ENCODE results near the gene TMEM151B. TPM values are rescaled to one million over a fixed set of nuclear protein-coding genes. Genes with fewer than 3 reads are reported as not detected.
A peak's percentile ranks its signal among the peaks of the same experiment; 100 is the strongest.

The TMEM151B gene
- total and polyA plus RNA-seq, 9 of the 15 experiments (the other 6 are each of a cell fraction or from before 2014, with no cell fraction given): not detected

GRCh38 chr6:44338228-44339122 lies 68.2 kb downstream of the TMEM151B start:
- no peak overlapping the region for H3K9ac ChIP-seq (ENCODE audit: insufficient read depth in 1 of 2, low read depth in 2 of 2, low read length in 2 of 2)
- no peak overlapping the region for H3K4me3 ChIP-seq
- H4K20me1 ChIP-seq (replicated peaks; ENCODE audit: control insufficient read depth, insufficient read depth, low read length): no peaks in the 10 kb centered on the region
- ChIA-PET CTCF (ENCODE audit: low intra/inter-chr PET ratio) (interaction anchor here (0.6 to 3.4 kb wide), 13 partner anchors 26 to 1694 kb away, joined by 3 to 61 read pairs (median 5); partner anchors contain the start of genes NFKBIE and TMEM151B), POLR2A (interaction anchor here (0.6 to 1.3 kb wide), 5 partner anchors 13 to 112 kb away, joined by 3 to 4 read pairs (median 3); no protein-coding TSS in a partner anchor)
- 0% methylated on average over 11 of the region's 11 CpGs for WGBS (ENCODE audit: insufficient coverage, low coverage, missing lambda C conversion rate)
- no peaks in the 10 kb centered on the region for H3K9me1 ChIP-seq (ENCODE audit: control insufficient read depth, insufficient read depth, low read length)
- H2AFZ ChIP-seq (ENCODE audit: low read depth, low read length): no peak overlapping the region
- intact Hi-C loops (cut with micrococcal nuclease): loop anchor here (1.0 to 10.0 kb wide), 3 partner anchors 70 to 244 kb away; no protein-coding TSS in a partner anchor
- FAIRE-seq (peak; percentile 92), ATAC-seq (peak; percentile 91), DNase-seq (ENCODE audit: extremely low read depth in 1 of 4, low spot score in 3 of 4) (peak; percentile 78 to 86 (median 80))
- peaks cover 25 to 37% of the 10 kb centered on the region in 2 experiments for H3K27me3 ChIP-seq (ENCODE audit: control insufficient read depth in 2 of 2, insufficient read depth in 2 of 2, low read length in 2 of 2)
- no peaks in the 10 kb centered on the region for H3K79me2 ChIP-seq (ENCODE audit: control insufficient read depth, insufficient read depth, low read length)
- no peaks in the 10 kb centered on the region for H3K9me3 ChIP-seq (replicated peaks; ENCODE audit: control insufficient read depth, insufficient read depth, low read depth, low read length)
- peaks cover 5 to 11% of the 10 kb centered on the region in 2 experiments; a peak in 3 of 5 replicates for H3K4me1 ChIP-seq (replicated peaks in 1 of 2; ENCODE audit: control insufficient read depth in 2 of 2, insufficient read depth in 2 of 2, low read length in 2 of 2)
- BruUV-seq (replicated peaks): no TSS peak
- in situ Hi-C loops (cut with MboI): no loop called here
- no peak overlapping the region for H3K4me2 ChIP-seq (ENCODE audit: insufficient read depth, low read length)
- no peak overlapping the region for H3K27ac ChIP-seq (ENCODE audit: extremely low read depth, low read depth, low read length)
- no peaks in the 10 kb centered on the region for H3K36me3 ChIP-seq (ENCODE audit: control insufficient read depth, insufficient read depth, low read length)
- peak; percentile 73 for TF ChIP-seq CTBP1 (IDR thresholded peaks at IDR 0.05; ENCODE audit: borderline replicate concordance)
- TF ChIP-seq, protein P1, sequence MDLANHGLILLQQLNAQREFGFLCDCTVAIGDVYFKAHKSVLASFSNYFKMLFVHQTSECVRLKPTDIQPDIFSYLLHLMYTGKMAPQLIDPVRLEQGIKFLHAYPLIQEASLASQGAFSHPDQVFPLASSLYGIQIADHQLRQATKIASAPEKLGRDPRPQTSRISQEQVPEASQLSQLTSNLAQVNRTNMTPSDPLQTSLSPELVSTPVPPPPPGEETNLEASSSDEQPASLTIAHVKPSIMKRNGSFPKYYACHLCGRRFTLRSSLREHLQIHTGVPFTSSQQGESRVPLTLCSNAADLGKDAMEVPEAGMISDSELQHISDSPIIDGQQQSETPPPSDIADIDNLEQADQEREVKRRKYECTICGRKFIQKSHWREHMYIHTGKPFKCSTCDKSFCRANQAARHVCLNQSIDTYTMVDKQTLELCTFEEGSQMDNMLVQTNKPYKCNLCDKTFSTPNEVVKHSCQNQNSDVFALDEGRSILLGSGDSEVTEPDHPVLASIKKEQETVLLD (IDR thresholded peaks at IDR 0.05): no peak
- TF ChIP-seq RHOXF2B (CRISPR knock-in tag; conservative IDR thresholded peaks at IDR 0.05): no peak
- TF ChIP-seq KLF13 (tag; IDR thresholded peaks at IDR 0.05; ENCODE audit: borderline replicate concordance, low read depth): no peak
- peak; percentile 71 for TF ChIP-seq CC2D1A (IDR thresholded peaks at IDR 0.05)
- TF ChIP-seq RB1 (IDR thresholded peaks at IDR 0.05; ENCODE audit: low read depth): peak; percentile 62; the same call in 1 of the 2 replicates
- TF ChIP-seq ESRRA (IDR thresholded peaks at IDR 0.05; ENCODE audit: borderline replicate concordance, low read depth): peak; percentile 99
- TF ChIP-seq ZFP91 (CRISPR knock-in tag; IDR thresholded peaks at IDR 0.05): no peak
- TF ChIP-seq CREM (IDR thresholded peaks at IDR 0.05; ENCODE audit: low read depth): peak; percentile 60
- no peak for TF ChIP-seq SRSF7 (optimal IDR thresholded peaks at IDR 0.05; ENCODE audit: low read depth, low read length)

Data from K562 (cell line).